ENCODE data around the gene RAB3C.

DNA sequence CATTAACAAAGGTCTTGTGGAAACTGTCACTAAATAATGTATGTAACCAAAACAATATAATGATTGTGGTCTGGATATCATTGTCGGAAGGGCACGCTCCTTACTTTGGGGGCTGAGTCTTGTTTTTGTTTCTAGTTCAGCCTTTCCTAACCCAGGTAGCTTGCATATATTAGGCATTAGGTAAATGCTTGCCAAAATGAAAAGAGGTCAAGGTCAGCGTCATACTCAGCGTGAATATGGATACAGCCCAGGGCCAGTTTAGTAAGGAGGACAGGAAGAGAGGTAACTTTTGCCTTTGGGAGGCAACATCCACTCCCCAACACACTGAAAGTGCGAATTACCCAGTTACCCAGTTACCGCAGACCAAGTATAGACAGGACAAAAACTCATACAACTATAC, 171.4 kb downstream of the RAB3C start:
- TF ChIP-seq, protein P1, sequence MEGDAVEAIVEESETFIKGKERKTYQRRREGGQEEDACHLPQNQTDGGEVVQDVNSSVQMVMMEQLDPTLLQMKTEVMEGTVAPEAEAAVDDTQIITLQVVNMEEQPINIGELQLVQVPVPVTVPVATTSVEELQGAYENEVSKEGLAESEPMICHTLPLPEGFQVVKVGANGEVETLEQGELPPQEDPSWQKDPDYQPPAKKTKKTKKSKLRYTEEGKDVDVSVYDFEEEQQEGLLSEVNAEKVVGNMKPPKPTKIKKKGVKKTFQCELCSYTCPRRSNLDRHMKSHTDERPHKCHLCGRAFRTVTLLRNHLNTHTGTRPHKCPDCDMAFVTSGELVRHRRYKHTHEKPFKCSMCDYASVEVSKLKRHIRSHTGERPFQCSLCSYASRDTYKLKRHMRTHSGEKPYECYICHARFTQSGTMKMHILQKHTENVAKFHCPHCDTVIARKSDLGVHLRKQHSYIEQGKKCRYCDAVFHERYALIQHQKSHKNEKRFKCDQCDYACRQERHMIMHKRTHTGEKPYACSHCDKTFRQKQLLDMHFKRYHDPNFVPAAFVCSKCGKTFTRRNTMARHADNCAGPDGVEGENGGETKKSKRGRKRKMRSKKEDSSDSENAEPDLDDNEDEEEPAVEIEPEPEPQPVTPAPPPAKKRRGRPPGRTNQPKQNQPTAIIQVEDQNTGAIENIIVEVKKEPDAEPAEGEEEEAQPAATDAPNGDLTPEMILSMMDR (IDR thresholded peaks at IDR 0.05; ENCODE audit: low read length), result no peak
- TF ChIP-seq EZH2 (optimal IDR thresholded peaks at IDR 0.05; ENCODE audit: low read depth, low read length), result no peak
- TF ChIP-seq EZH2phosphoT487 (IDR thresholded peaks at IDR 0.05; ENCODE audit: low read length), result no peak
